ENCODE measurements around the gene PGBD5. TPM values are rescaled to one million over a fixed set of nuclear protein-coding genes. Genes with fewer than 3 reads are reported as not detected.
A peak's percentile ranks its signal among the peaks of the same experiment; 100 is the strongest.

Gene PGBD5
- total RNA-seq, 2 donors from 2014 or later, result 2.6 to 4.3 TPM

DNA sequence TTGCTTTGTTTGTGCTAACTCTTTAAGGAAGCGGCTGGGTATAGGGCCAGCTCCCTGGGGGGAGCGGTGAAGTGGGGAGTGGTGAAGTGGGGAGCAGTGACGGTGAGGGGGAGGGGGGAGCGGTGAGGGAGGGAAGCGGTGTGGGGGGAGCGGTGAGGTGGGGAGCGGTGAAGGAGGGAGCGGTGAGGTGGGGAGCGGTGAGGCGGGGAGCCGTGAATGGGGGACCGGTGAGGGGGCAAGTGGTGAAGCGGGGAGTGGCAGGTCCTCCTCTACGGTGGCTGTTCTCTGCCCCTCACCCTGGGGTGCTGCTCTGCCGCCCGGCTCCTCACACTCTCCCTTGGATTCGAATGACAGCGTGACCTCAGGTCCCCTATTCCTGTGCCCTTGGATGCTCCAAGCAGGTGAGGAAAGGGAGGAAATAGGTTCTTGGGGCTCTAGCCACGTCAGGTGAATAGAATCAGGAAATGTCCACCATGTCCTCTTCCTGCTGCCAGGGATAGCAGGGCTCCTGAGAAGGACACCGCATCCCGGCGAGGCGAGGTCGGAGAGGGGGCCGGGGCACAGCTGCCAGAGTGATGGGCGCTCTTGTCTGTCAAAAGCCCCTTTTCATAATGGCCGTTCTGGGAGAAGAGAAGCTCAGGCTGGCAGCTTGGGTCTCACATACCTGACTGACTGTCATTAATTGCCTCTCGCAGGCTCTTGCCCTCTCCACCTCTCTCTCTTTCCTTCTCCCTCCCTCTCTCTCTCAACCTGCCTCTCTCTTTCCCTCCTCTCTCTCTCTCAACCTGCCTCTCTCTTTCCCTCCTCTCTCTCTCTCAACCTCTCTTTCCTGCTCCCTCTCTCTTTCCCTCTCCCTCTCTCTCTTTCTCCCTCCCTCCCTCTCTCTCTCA is 134.2 kb downstream of the PGBD5 start:
- DNase-seq (peak in 1 of 4 donors; percentile 10), ATAC-seq (no peak)
- no peaks in the 10 kb centered on the region for H3K4me1 ChIP-seq
- H3K9me3 ChIP-seq, result no peaks in the 10 kb centered on the region
- H3K4me3 ChIP-seq, result no peak overlapping the region
- 78 to 86% methylated on average over 23 to 25 of the region's 28 CpGs for WGBS, 2 donors
- no peaks in the 10 kb centered on the region for H3K36me3 ChIP-seq (replicated peaks in 1 of 2; ENCODE audit: insufficient read depth in 1 of 2, low read depth in 2 of 2)
- TF ChIP-seq POLR2A (IDR thresholded peaks at IDR 0.05), result no peak
- TF ChIP-seq, protein P1, sequence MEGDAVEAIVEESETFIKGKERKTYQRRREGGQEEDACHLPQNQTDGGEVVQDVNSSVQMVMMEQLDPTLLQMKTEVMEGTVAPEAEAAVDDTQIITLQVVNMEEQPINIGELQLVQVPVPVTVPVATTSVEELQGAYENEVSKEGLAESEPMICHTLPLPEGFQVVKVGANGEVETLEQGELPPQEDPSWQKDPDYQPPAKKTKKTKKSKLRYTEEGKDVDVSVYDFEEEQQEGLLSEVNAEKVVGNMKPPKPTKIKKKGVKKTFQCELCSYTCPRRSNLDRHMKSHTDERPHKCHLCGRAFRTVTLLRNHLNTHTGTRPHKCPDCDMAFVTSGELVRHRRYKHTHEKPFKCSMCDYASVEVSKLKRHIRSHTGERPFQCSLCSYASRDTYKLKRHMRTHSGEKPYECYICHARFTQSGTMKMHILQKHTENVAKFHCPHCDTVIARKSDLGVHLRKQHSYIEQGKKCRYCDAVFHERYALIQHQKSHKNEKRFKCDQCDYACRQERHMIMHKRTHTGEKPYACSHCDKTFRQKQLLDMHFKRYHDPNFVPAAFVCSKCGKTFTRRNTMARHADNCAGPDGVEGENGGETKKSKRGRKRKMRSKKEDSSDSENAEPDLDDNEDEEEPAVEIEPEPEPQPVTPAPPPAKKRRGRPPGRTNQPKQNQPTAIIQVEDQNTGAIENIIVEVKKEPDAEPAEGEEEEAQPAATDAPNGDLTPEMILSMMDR (IDR thresholded peaks at IDR 0.05), result no peak
- no peak overlapping the region for H3K27ac ChIP-seq
- intact Hi-C loops (cut with DNase I), result no loop called here
- H3K27me3 ChIP-seq, result no peaks in the 10 kb centered on the region

DNA sequence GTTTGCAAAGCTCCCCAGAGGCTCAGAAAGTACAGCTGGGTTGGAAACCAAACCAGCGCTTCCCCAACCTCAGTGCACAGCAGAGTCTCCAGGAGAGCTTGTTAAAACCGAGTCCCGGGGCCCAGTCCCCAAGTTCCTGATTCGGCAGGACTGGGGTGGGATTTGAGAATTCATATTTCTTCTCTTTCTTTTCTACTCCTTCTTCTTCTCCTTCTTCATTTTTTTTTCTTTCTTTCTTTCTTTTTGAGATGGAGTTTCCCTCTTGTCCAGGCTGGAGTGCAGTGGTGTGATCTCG is 136.8 kb downstream of the PGBD5 start:
- Histone ChIP-seq H3K27ac (no peak overlapping the region), H3K4me1 (no peaks in the 10 kb centered on the region), H3K27me3 (no peaks in the 10 kb centered on the region), H3K9me3 (no peaks in the 10 kb centered on the region), H3K36me3 (replicated peaks in 1 of 2; ENCODE audit: insufficient read depth in 1 of 2, low read depth in 2 of 2) (no peaks in the 10 kb centered on the region), H3K4me3 (no peak overlapping the region)
- TF ChIP-seq, protein P1 (IDR thresholded peaks at IDR 0.05), result no peak
- TF ChIP-seq POLR2A (IDR thresholded peaks at IDR 0.05), result no peak
- ATAC-seq (no peak), DNase-seq (peak in 1 of 4 donors; percentile 8)
- WGBS, 2 donors, result 87 to 88% methylated on average over 5 of the region's 5 CpGs
- intact Hi-C loops (cut with DNase I), result no loop called here

DNA sequence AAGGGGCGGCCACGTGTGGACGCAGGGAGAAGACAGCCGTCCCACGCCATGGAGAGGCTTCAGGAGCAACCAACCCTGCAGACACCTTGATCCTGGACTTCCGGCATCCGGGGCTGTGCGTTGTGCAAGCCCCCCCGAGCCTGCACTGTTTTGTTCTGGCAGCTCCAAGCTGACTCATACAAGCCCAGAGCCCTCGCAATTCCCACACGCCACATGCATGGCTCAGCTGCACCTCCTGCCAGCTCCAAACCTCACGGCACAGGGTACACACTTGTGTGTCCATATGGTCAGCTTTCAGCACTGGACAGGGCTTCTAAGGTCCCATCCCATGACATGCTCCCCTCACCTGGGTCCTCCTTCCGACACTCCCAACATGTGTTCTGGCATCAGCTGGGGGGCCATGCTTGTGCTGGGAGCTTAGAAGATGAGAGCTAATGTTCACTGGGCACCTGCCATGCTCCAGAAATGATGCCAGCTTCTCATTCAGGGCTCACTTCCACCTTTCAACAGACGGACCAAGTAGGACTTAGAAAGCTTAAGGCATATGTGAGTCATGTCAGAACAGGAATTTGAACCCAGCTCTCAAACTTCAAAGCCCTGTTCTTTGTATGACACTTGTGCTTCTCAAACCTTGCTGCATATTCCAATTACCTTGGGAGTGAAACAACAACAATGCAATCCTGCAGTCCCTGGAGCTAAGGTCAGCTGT is 137.3 kb downstream of the PGBD5 start:
- intact Hi-C loops (cut with DNase I), result no loop called here
- ATAC-seq (peak; percentile 33), DNase-seq (peak in 1 of 4 donors; percentile 33)
- Histone ChIP-seq H3K27me3 (no peaks in the 10 kb centered on the region), H3K36me3 (replicated peaks in 1 of 2; ENCODE audit: insufficient read depth in 1 of 2, low read depth in 2 of 2) (no peaks in the 10 kb centered on the region), H3K4me1 (no peaks in the 10 kb centered on the region), H3K27ac (no peak overlapping the region), H3K4me3 (no peak overlapping the region), H3K9me3 (no peaks in the 10 kb centered on the region)
- TF ChIP-seq POLR2A (IDR thresholded peaks at IDR 0.05), result no peak
- TF ChIP-seq, protein P1 (IDR thresholded peaks at IDR 0.05), result no peak
- WGBS, 2 donors, result 82 to 83% methylated on average over 11 to 14 of the region's 14 CpGs

GRCh38 chr1:230287674-230288315 is 138.3 kb downstream of the PGBD5 start:
- no peak overlapping the region for H3K4me3 ChIP-seq
- no peaks in the 10 kb centered on the region for H3K36me3 ChIP-seq (replicated peaks in 1 of 2; ENCODE audit: insufficient read depth in 1 of 2, low read depth in 2 of 2)
- no peak overlapping the region for H3K27ac ChIP-seq
- H3K27me3 ChIP-seq, result no peaks in the 10 kb centered on the region
- peak in 2 of 4 donors; percentile 29 to 35 for DNase-seq
- WGBS, 2 donors, result 47 to 61% methylated on average over 12 to 17 of the region's 17 CpGs
- TF ChIP-seq POLR2A (IDR thresholded peaks at IDR 0.05), result no peak
- TF ChIP-seq, protein P1 (IDR thresholded peaks at IDR 0.05), result no peak
- H3K4me1 ChIP-seq, result peaks cover under 1% of the 10 kb centered on the region
- H3K9me3 ChIP-seq, result no peaks in the 10 kb centered on the region
- intact Hi-C loops (cut with DNase I), result no loop called here
- peak; percentile 21 for ATAC-seq
